ENCODE data around the gene NR1H3. TPM values are rescaled to one million over a fixed set of nuclear protein-coding genes. Genes with fewer than 3 reads are reported as not detected.

Gene NR1H3
- total RNA-seq, 1 donor from 2014 or later = 13.6 TPM

DNA sequence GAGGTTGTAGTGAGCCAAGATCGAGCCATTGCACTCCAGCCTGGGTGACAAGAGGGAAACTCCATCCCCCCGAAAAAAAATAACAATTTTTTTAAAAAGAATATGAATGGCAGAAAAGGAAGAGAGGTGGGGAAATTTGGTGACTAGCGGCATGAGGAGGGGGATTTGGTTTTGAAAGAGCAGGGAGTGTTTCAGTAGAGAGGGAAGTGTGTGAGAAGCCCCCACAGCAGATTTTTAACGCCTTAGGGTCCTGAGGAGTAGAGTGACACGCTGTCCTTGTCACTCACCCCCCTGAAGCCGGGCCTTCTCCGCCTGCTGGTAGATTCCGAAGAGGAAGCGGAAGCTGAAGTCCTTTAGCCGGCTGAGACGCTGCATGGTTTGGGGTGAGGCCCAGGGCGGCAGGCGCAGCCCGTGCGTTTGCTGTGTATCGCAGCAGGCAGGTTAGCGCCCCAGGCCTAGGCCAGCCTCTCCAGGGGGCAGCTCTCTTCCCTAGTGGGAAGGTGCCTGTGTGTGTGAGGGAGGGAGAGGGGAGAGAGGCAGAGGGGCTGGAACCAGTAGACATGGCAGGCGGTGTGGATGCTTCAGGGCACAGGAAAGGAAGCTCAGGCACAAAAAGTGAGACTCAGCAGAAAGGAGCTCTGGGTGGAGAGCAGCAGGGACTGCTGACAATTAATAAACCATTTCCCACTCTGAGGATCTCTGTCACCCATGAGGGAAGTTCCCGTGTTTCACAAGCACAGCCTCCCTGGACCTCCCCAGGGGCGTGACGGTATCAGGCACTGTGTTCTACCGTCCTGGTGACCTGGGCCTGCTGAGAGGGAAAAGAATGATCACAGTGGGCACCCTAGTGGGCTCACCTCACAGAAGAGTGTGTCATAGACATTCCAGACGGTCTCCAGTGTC, 13.1 kb upstream of the NR1H3 start:
- no peak for DNase-seq

- no peak for DNase-seq
These were observed 12.0 kb upstream of the NR1H3 start for GRCh38 chr11:47245611-47246357.

DNA sequence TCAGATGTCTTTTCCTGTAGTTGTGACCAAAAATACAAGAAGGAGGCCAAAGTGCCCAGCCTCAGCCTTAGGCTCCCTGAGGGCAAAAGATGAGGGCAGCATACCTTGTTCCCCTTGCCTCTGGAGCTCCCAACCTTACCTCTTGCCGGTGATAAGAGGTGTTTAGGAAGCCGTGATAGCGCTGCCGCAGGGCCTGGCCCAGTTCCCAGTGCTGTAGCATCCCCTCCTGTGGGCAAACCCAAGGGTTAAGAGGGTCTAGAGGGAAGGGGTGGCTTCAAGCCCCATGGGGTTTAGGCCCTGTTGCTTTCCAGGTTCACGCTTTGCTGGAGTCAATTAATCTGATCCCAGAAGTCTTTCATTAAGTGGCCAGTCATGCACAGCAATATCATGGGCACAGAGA, 10.3 kb upstream of the NR1H3 start:
- no peak for DNase-seq

DNA sequence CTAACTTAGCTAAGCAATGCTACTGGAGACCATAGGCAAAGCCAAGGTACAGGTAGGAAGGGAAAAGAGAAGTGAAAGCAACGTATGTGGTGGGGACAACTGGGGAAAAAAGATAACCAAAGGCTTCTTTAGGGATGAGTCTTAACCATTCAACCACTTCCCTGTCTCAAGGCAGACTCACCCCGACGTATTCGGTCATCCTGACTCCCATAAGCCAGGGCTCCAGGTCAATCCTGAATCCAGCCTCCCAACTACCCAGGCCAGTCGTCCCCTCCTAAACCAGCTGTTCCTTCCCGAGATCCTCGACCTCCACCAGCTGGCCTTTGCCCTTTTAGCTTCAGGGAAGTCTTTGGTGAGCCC, 9.5 kb upstream of the NR1H3 start:
- DNase-seq = no peak

DNA sequence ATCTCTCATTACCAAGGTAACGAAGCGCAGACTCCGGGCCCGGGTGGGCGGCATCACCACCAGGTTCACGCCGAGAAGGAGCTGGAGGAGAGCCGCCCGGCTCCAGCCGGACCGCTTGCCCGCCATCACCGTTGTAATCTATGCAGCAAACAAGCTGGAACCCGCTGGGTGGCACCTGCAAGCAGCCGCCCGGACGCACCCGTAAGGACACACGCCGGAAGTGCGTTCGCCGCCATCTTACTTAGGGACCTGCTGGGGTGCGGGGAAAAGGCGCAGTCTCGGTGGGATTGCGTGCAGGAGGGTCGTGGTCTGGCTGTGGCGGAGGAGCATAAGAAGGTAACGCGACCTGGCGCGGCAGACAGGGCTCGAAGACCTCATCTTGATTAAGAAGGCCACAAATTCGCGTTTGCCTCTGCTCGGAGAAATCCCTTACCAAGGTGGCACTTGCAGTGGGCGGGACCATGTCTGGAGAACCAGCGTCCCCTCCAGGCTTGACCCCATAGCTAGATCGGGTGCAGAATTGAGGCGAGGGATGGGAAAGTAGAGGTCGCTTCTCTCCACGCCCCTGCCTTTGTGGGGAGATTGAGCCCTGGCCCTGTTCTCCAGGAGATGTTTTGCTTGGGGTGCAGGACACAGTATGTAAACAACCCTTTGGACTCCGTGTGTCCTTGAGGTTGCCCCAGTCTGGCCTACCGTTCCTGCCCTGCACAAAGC, 9.0 kb upstream of the NR1H3 start, which contains the start of gene ACP2:
Gene ACP2 (minus strand): TSS at position 151 of the 714 bp plus-strand sequence. CDS start 25 bp downstream, at position 126.
- DNase-seq = peak; percentile 95

- DNase-seq = no peak
These were observed 8.4 kb upstream of the NR1H3 start for GRCh38 chr11:47249378-47249715.

DNA sequence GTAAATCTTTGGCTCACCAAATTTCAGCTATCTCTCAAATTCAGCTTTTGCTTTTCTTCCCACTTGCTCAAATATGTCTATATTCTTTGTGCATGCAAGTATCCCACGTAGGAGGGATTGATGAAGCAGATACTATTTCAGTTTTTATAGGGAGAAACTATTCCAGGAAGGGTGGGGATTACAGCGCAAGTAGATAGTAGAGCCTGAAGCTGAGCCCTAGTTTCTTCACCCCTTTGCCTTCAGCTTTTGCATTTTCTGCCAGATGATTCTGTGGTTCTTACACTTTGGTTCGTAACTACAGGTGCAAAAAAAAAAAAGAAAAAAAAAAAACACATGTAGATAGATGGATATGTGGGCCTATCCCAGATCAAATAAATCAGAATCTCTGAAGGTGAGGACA, 6.0 kb upstream of the NR1H3 start:
- DNase-seq = no peak

DNA sequence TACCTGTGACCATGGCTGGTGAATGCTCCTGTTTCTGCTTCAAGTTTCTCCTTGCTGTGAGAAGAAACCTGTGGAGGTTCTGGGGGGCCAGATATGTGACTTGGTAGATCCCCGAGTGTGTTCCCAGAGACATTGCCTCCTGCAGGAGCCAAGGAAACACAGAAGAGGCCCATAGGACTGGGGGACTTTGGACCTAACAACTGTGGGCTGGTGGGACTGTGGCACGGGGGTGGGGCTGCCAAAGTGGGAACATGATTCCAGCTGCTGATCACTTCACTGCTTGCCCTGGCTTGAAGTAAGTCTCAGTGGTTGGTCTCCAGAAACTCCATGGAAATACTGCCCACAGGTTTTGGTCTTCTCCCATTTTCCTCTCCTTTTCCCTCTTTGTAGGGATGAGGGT, 4.1 kb upstream of the NR1H3 start:
- no peak for DNase-seq

DNA sequence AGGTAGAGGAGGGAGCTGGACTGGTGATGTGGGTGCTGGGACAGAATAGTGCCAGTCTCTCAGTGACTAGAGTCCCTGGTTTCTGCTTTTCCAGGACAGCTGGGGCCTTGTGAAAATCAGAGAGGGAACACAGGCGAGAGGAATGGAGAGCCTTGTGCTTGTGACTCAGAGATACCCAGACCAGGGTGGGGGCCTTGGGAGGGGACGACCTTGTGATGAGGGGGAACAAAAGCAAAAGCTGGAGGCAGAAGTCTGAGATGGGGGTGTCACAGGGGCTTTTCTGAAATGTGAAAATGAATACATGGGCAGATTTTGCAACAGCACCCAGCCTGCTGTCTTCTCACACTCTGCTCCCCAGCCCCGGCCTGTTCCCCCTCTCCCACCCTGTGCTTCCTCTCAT, 3.4 kb upstream of the NR1H3 start:
- no peak for DNase-seq

GRCh38 chr11:47256374-47256773, 1.4 kb upstream of the NR1H3 start:
- DNase-seq = no peak

DNA sequence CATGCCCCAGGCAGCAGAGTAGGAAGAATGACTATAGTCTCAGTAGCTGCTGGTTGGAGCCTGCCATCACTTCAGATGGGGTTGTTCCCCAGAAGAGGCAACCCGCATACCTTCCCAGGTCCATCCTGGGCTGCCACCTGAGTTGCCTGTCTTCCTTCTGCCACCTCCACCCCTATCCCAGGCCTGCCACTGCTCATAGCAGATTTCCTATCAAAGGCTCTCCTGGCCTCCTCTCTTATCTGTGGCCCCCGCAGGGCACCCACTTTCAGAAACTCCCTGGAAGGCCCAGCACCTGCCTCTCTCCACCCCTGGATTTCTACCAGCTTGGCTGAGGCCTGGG, 649 bp upstream of the NR1H3 start:
- DNase-seq = no peak

GRCh38 chr11:47258317-47258902, 614 bp downstream of the NR1H3 start:
- no peak for DNase-seq

- peak; percentile 33 for DNase-seq
These were observed 1.6 kb downstream of the NR1H3 start for GRCh38 chr11:47259232-47259977.

GRCh38 chr11:47260366-47260765, 2.6 kb downstream of the NR1H3 start:
- DNase-seq = no peak

DNA sequence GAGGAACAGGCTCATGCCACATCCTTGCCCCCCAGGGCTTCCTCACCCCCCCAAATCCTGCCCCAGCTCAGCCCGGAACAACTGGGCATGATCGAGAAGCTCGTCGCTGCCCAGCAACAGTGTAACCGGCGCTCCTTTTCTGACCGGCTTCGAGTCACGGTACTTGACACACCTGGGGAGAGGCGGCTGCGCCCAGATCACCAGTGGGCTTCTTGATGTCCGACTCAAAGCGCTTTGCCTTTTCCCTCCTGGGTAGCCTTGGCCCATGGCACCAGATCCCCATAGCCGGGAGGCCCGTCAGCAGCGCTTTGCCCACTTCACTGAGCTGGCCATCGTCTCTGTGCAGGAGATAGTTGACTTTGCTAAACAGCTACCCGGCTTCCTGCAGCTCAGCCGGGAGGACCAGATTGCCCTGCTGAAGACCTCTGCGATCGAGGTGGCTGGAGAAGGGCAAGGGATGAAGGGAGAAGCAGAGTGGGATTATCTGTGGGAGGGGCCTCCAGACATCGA, 3.5 kb downstream of the NR1H3 start:
- no peak for DNase-seq

DNA sequence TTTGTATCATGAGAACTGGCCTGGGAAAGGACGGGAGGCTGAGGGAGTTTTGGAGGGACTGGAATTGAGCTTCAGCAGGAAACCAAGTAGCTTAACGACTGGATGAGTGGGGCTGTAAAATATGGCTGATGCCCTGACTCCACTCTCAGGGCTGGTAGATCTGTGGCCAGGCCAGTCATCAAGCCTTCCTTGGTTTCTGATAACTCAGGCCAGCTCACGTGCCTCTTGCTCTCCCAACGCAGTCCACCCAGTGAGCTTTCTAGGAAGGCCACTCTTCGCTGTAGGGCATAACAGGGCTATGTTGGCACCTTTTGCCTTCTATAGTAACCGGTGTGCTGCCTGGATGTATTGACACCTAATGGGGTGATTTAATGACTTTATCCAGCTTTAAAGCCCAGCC, 6.3 kb downstream of the NR1H3 start:
- no peak for DNase-seq

GRCh38 chr11:47264521-47264920, 6.7 kb downstream of the NR1H3 start:
- DNase-seq = no peak

GRCh38 chr11:47267876-47268275, 10.1 kb downstream of the NR1H3 start:
- no peak for DNase-seq

- no peak for DNase-seq
These were observed 10.7 kb downstream of the NR1H3 start for GRCh38 chr11:47268448-47269001.

DNA sequence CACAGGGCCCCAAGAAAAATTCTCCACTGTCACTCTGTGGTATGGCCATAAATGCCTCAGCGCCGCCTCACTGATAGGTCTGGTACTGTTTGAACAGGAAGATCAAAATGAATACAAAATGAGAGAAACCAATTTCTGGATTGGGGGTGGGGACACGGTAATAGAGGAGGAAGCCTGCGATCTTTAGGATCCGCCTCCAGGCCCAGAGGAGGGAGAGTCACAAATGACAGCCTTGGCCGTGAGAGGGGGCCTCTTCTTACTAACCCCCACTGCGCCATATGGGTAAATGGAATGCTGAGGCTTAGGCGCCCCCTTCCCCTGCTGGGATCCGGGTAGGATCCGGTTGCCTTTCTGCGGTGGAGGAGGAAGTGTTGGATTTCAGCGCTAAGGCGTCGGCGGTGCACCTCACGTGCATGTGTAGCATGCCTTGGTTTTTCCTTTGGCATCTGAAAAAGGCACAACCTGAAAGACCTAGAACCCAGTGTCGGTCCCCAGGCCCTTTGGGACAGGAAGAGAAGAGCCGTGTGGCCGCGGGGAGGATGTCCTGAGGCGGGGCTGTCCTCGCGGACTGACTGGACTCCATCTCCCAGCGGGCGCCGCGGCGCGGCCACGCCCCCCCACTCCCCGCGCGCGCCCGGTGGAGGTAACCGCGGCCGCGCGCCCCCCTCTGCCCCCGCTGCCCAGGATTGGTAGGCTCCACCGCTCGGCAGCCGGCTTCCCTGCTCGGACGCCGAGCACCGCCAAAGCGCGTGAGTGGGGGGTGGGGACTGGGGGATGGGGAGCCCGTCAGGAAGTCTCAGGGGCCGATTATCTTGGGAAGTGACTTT, 11.4 kb downstream of the NR1H3 start:
- peak; percentile 94 for DNase-seq
